GM18951 (cell line): ENCODE results near the gene ZSWIM7.
A peak's percentile ranks its signal among the peaks of the same experiment; 100 is the strongest.

ENCODE experiments used
- POLR2A ChIP-seq: IDR thresholded peaks from 4 replicates; pipeline ENCODE4 v1.6.1; 2011; ENCODE audit warnings: mild to moderate bottlenecking; ENCODE audit not compliant: insufficient read length, insufficient read depth; ENCODE audit errors: extremely low read depth
- in situ Hi-C: fragments of 300-500 bp; cut with MboI; formaldehyde crosslinking; loops from one replicate; pipeline ENCODE4 v1.12.0; 2022; ENCODE audit warnings: low sequenced_read_pairs, mixed read lengths, inconsistent platforms; ENCODE audit not compliant: unreplicated experiment

The ZSWIM7 gene, protein sequence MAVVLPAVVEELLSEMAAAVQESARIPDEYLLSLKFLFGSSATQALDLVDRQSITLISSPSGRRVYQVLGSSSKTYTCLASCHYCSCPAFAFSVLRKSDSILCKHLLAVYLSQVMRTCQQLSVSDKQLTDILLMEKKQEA

GRCh38 chr17:15999141-15999973 is at the start of gene ZSWIM7, which contains the start of gene TTC19:
TSS of gene ZSWIM7 (minus strand) at chr17:15999704. CDS start at chr17:15999594, 110 bp downstream.
TSS of gene TTC19 (plus strand) at chr17:15999824. CDS start at chr17:15999849, 25 bp downstream.
- TF ChIP-seq POLR2A: peak; percentile 98
- in situ Hi-C loops: loop anchor here (10.0 kb wide), 1 partner anchor 165 kb away; no protein-coding TSS in a partner anchor

DNA sequence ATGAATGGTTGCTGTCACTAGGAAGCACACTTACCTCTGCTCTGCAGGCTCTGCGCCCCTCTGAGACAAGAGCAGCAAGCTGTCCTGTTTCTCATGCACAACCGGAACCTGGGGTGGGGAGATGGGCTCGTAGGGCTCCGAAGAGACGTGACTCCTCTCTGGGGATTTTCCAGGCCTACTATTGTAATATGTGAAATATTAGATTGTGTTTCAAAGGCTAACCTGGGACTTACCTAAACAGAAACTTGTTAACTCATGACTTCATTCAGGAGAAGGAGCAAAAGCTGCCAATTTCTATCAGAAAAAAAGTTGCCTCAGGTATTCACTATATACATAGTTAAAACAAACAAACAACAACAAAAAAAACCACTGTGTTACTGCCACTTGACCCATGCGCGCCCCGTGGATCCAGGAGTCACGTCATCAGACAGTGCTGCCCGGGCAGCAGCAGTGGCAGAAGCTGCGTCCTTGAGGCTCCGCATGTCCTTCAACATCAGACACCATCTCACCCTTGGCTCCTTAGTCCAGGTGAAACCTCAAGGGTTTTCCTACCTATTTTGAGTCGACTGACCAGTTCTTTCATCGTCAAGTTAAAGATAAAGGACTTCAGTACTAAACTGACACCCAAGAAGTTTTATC is 49.4 kb upstream of the ZSWIM7 start:
- in situ Hi-C loops: no loop called here
- no peak for TF ChIP-seq POLR2A

- in situ Hi-C loops: no loop called here
Observed at GRCh38 chr17:16046966-16047365, 47.5 kb upstream of the ZSWIM7 start.

GRCh38 chr17:16044487-16044886 is 45.0 kb upstream of the ZSWIM7 start:
- in situ Hi-C loops: no loop called here
- no peak for TF ChIP-seq POLR2A

More at GRCh38 chr17:16046966-16047365, 47.5 kb upstream of the ZSWIM7 start:
- TF ChIP-seq POLR2A: no peak

DNA sequence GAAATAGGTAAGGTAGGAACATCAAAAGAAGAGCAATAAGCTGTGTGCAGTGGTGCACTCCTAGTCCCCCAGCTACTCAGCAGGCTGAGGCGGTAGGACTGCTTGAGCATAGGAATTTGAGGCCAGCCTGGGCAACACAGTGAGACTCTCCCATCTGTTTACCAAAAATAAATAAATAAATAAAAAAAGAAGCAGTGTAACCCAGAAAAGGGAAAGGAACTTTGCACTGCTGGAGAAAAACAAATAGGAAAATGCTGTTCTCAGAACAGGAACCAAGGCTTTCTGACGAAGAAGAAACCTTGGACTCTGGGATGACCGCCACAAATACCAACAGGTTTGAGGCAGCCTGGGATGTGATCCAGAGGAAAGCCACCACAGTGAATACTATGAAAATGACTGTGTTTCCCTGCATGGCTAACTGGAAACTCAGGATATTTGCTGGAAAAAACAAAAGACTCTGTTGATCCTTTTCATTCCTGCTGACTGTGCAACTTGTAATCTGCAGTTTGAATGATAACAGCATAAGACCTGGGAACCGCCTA is 41.3 kb upstream of the ZSWIM7 start:
- TF ChIP-seq POLR2A: no peak
- in situ Hi-C loops: no loop called here

GRCh38 chr17:16037636-16038035 is 38.1 kb upstream of the ZSWIM7 start:
- TF ChIP-seq POLR2A: no peak
- in situ Hi-C loops: no loop called here

GRCh38 chr17:16036261-16036660 is 36.8 kb upstream of the ZSWIM7 start:
- in situ Hi-C loops: no loop called here
- TF ChIP-seq POLR2A: no peak

GRCh38 chr17:16033729-16034349 is 34.3 kb upstream of the ZSWIM7 start:
- in situ Hi-C loops: no loop called here
- TF ChIP-seq POLR2A: no peak

DNA sequence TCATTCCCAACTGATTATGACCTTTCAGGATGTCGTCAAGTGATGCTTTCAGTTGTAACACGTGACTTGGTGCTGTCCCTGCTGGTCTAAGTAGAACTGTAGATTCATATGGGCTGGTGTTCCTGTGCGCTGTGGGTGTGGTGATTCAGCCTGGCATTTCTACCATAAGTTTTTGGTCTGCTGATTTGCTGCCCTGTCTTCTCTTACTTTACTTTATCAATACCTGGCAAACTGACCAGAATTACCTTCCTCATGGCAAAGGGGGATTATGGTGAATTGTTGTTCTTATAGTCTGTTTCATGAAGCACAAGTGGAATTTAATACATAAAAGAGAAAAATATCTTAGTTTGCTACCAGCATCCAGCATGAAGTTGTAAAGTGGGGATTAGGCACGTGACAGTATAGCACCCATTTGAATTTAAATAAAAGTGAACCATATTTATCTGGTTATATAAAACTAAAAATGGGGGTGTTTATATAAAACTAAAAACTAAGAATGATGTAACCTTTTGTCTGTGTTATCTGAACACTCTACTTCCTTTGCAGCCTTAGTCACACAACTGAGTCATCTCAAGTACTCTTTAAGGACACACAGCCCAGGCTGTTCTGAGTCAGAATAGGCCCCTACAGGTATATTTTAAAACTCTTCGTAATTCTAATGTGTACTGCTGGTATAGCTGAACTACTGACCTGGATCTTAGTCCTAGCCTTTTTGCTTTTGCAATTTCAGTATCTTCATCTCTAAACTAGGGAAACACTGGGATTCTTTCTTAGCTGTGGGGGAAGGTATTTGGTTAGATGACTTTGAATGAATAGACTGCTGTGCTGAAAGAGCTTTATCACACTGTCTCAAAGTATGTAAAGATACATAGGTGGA is 28.4 kb upstream of the ZSWIM7 start:
- no peak for TF ChIP-seq POLR2A
- in situ Hi-C loops: no loop called here

DNA sequence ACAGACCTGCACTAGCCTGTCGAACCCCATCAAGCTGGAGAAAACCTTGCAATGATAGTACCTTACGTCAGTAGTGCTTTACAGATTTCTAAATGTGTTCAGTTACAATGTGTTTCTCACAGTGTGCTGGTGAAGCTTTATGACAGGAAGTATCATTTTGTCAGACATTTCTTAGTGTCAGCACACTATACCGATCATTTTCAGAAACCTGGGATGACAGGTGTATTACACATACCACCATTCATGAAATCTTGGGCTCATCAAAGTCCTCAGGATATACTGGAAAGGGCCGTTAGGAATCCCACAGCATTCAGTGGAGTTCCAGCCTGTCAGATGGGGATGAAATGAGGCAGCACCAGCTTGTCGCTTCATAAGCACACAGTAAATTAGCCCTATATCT is 27.4 kb upstream of the ZSWIM7 start:
- in situ Hi-C loops: no loop called here
- TF ChIP-seq POLR2A: no peak

DNA sequence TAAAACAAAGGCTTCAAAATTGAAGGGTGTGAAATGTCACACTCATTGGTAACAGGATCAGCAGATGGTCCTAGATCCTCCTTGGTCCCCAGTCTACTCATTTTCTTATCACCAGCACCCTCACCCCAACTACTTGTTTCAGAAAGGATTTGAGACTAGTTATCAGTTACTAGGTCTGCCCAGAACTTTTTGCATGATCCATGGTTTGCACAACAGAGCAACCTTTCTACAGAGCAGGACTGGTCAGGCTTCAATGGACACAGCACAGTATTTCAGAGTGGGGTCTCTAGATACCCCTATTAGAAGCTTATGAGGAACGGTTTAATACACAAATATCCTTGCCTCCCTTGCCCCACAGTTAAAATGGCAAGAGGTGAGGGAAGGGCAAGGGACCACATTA is 25.7 kb upstream of the ZSWIM7 start:
- no peak for TF ChIP-seq POLR2A
- in situ Hi-C loops: no loop called here

- no peak for TF ChIP-seq POLR2A
Observed at GRCh38 chr17:16023881-16024280, 24.4 kb upstream of the ZSWIM7 start.

More at GRCh38 chr17:16023881-16024280, 24.4 kb upstream of the ZSWIM7 start:
- in situ Hi-C loops: no loop called here
